Sigmoid colon (tissue), 7 donors: ENCODE results near the gene ARNT2. TPM values are rescaled to one million over a fixed set of nuclear protein-coding genes. Genes with fewer than 3 reads are reported as not detected.

Experiments used
- DNase-seq: peaks from one replicate; pipeline ENCODE4 v3.0.0-alpha.2; 2019
- H3K27ac ChIP-seq, 4 donors: fragments of 200-600 bp; sonication (generic); one replicate each; pipeline ENCODE4 v1.5.1; 2016 to 2019; ENCODE audit warnings: mild to moderate bottlenecking in 1 of 4
- H3K27me3 ChIP-seq, 3 donors: fragments of 200-600 bp; sonication (generic); one replicate each; pipeline ENCODE4 v1.5.1; 2019; ENCODE audit warnings: mild to moderate bottlenecking in 1 of 3
- H3K36me3 ChIP-seq, 4 donors: fragments of 200-600 bp; sonication (generic); one replicate each; pipeline ENCODE4 v1.5.1; 2016 to 2019
- H3K4me1 ChIP-seq, 4 donors: fragments of 200-600 bp; sonication (generic); one replicate each; pipeline ENCODE4 v1.5.1; 2017 to 2019
- H3K4me3 ChIP-seq, 4 donors: fragments of 200-600 bp; sonication (generic); one replicate each; pipeline ENCODE4 v1.5.1; 2017 to 2019; ENCODE audit warnings: mild to moderate bottlenecking in 2 of 4, moderate library complexity in 1 of 4
- H3K9me3 ChIP-seq, 4 donors: fragments of 200-600 bp in 3 of 4; sonication (generic) in 3 of 4; one replicate each; pipeline versions ENCODE4 v1.5.1 to v1.6.1; 2013 to 2019
- EP300 ChIP-seq, 4 donors: sonication (generic); formaldehyde crosslinking; IDR thresholded peaks; one replicate each; pipeline ENCODE4 v1.6.1; 2017; ENCODE audit warnings: antibody characterized with exemption in 4 of 4
- POLR2A ChIP-seq, 2 donors: fragments of 450-650 bp; IDR thresholded peaks; one replicate each; pipeline ENCODE4 v1.6.1; 2016; ENCODE audit warnings: antibody characterized with exemption in 2 of 2, mild to moderate bottlenecking in 2 of 2, moderate library complexity in 2 of 2
- POLR2AphosphoS5 ChIP-seq, 4 donors: sonication (generic); formaldehyde crosslinking; IDR thresholded peaks; one replicate each; pipeline ENCODE4 v1.6.1; 2017; ENCODE audit warnings: antibody characterized with exemption in 4 of 4
- WGBS, 2 donors: extraction: QIAGEN DNeasy Blood & Tissue Kit; methylation state at CpG; one replicate each; pipeline ENCODE4 v1.1.7; 2013; 5-methylcytosine and 5-hydroxymethylcytosine counted together
- intact Hi-C: fragments of 100-400 bp; cut with DNase I; formaldehyde crosslinking; loops from one replicate; pipeline ENCODE4 v1.15.1; 2023
- polyA plus RNA-seq, 3 donors: library from polyadenylated mRNA; stranded (reverse); fragments of 200-250 nt; gene quantifications; one replicate each; pipeline ENCODE4 v1.2.3, GENCODE V29; 2013
- total RNA-seq, 4 donors: library from RNA; depleted of rRNA; stranded (reverse); fragments of >200 nt; gene quantifications; one replicate each; pipeline ENCODE4 v1.1.0, GENCODE V29; 2016
- TF ChIP-seq, protein P1 (sequence below), 4 experiments: fragments of 450-650 bp in 3 of 4; fragments of 200-600 bp in 1 of 4; IDR thresholded peaks; one replicate each; pipeline ENCODE4 v1.5.1; 2016 to 2019; ENCODE audit warnings: antibody characterized with exemption in 4 of 4, mild to moderate bottlenecking in 3 of 4, moderate library complexity in 2 of 4
- donor health status: healthy with polysubstance abuse.
- donor health status: Bipolar disorder and iron deficiency.
- donor health status: healthy.

ARNT2 gene
- total and polyA plus RNA-seq, 7 donors = 1.2 to 16.1 (median 4.3) TPM

DNA sequence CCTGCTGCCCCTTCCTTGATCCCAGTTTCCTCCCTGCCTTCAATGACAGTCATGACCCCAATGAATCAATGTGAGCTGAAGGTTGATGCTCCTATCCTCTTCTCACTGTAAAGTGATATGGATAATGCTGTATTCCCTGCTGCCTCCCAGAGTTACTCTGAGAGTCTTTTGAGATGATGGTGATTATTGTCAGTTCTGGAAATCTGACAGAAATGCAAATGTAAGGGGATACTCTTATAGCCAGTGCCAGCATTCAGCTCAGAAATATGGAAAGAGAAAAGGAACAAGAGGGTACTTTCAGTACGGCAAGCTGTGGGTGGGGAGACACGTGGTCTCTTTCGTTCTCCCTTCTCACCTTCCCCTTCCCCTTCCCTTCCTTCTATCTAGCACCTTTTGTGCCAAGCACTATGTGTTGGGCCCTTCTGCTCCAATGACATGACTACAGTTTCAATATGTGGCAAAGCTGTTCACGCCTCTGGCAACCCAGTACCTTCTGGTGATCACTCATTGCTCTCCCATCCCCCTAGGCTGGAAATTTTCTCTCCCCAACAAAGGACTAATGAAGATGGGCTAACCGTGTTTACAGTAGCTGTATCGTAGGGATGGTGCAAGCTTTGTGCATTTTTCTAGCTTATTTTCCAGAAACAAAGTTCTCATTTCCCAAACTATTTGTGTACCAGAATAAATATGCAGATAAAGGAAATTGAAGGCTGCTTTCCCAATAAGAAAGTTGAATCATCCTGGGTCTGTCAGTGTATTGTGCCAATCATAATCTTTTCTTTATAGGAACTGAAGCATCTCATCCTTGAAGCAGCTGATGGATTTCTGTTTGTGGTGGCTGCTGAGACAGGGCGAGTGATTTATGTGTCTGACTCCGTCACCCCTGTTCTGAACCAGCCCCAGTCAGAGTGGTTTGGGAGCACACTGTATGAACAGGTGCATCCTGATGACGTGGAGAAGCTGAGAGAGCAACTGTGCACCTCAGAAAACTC is 70.3 kb downstream of the ARNT2 start:
- Histone ChIP-seq H3K27me3 (no peaks in the 10 kb centered on the region), H3K4me3 (no peak overlapping the region), H3K27ac (no peak overlapping the region), H3K36me3 (peaks cover 0 to 21% (median 0%) of the 10 kb centered on the region in 4 donors), H3K4me1 (peaks cover 0 to under 1% (median 0%) of the 10 kb centered on the region in 4 donors), H3K9me3 (no peaks in the 10 kb centered on the region)
- TF ChIP-seq, protein P1, sequence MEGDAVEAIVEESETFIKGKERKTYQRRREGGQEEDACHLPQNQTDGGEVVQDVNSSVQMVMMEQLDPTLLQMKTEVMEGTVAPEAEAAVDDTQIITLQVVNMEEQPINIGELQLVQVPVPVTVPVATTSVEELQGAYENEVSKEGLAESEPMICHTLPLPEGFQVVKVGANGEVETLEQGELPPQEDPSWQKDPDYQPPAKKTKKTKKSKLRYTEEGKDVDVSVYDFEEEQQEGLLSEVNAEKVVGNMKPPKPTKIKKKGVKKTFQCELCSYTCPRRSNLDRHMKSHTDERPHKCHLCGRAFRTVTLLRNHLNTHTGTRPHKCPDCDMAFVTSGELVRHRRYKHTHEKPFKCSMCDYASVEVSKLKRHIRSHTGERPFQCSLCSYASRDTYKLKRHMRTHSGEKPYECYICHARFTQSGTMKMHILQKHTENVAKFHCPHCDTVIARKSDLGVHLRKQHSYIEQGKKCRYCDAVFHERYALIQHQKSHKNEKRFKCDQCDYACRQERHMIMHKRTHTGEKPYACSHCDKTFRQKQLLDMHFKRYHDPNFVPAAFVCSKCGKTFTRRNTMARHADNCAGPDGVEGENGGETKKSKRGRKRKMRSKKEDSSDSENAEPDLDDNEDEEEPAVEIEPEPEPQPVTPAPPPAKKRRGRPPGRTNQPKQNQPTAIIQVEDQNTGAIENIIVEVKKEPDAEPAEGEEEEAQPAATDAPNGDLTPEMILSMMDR (IDR thresholded peaks at IDR 0.05) = no peak
- TF ChIP-seq EP300 (IDR thresholded peaks at IDR 0.05) = no peak
- no peak for TF ChIP-seq POLR2A (IDR thresholded peaks at IDR 0.05)
- no peak for TF ChIP-seq POLR2AphosphoS5 (IDR thresholded peaks at IDR 0.05)
- WGBS, 2 donors = 60 to 77% methylated on average over 9 of the region's 9 CpGs
- intact Hi-C loops = no loop called here
- no peak for DNase-seq

- Histone ChIP-seq H3K4me1 (peaks cover 0 to 11% (median 9%) of the 10 kb centered on the region in 4 donors), H3K36me3 (peaks cover 0 to 14% (median 0%) of the 10 kb centered on the region in 4 donors), H3K4me3 (no peak overlapping the region), H3K27ac (no peak overlapping the region), H3K27me3 (no peaks in the 10 kb centered on the region), H3K9me3 (no peaks in the 10 kb centered on the region)
- DNase-seq = no peak
- intact Hi-C loops = no loop called here
- TF ChIP-seq EP300 (IDR thresholded peaks at IDR 0.05) (no peak), POLR2AphosphoS5 (IDR thresholded peaks at IDR 0.05) (no peak), POLR2A (IDR thresholded peaks at IDR 0.05) (no peak)
- TF ChIP-seq, protein P1 (IDR thresholded peaks at IDR 0.05) = no peak
- WGBS, 2 donors = 95 to 96% methylated on average over 2 of the region's 2 CpGs
Observed at GRCh38 chr15:80475572-80475971, 71.4 kb downstream of the ARNT2 start.

DNA sequence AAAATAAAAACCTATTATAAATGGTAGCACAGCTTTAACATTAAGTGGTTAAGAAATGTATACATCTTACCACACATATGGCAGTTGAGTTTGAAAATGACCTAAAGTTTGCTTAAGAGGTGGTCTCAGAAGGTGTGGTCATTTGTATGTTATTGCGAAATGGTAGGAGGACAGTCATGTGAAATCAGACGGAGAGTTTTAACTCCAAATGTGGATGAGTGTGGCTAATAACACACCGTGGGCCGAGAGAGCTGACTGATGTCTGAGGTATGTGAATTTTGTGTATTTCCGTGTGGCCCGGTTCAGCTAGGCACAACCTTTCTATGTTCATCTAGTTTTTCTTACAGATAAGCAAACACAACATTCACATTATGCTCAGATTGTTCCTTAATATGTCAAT is 71.9 kb downstream of the ARNT2 start:
- Histone ChIP-seq H3K27me3 (no peaks in the 10 kb centered on the region), H3K9me3 (no peaks in the 10 kb centered on the region), H3K36me3 (peaks cover 0 to 9% (median 0%) of the 10 kb centered on the region in 4 donors), H3K4me3 (no peak overlapping the region), H3K27ac (no peak overlapping the region), H3K4me1 (peaks cover 0 to 16% (median 14%) of the 10 kb centered on the region in 4 donors)
- intact Hi-C loops = no loop called here
- no peak for TF ChIP-seq POLR2A (IDR thresholded peaks at IDR 0.05)
- TF ChIP-seq, protein P1 (IDR thresholded peaks at IDR 0.05) = no peak
- no peak for TF ChIP-seq EP300 (IDR thresholded peaks at IDR 0.05)
- TF ChIP-seq POLR2AphosphoS5 (IDR thresholded peaks at IDR 0.05) = no peak
- WGBS, 2 donors = 93 to 98% methylated on average over 6 of the region's 6 CpGs
- DNase-seq = no peak

GRCh38 chr15:80478075-80478474 is 73.9 kb downstream of the ARNT2 start:
- Histone ChIP-seq H3K27me3 (no peaks in the 10 kb centered on the region), H3K36me3 (peaks cover 0 to 5% (median 0%) of the 10 kb centered on the region in 4 donors), H3K9me3 (no peaks in the 10 kb centered on the region), H3K4me3 (no peak overlapping the region), H3K27ac (no peak overlapping the region), H3K4me1 (peaks cover 0 to 35% (median 26%) of the 10 kb centered on the region in 4 donors)
- intact Hi-C loops = no loop called here
- TF ChIP-seq EP300 (IDR thresholded peaks at IDR 0.05) (no peak), POLR2AphosphoS5 (IDR thresholded peaks at IDR 0.05) (no peak), POLR2A (IDR thresholded peaks at IDR 0.05) (no peak)
- TF ChIP-seq, protein P1 (IDR thresholded peaks at IDR 0.05) = no peak
- 78 to 84% methylated on average over 3 of the region's 3 CpGs for WGBS, 2 donors
- no peak for DNase-seq
